ENCODE results near the gene GNB4. TPM values are rescaled to one million over a fixed set of nuclear protein-coding genes. Genes with fewer than 3 reads are reported as not detected.
A peak's percentile ranks its signal among the peaks of the same experiment; 100 is the strongest.

Gene GNB4
- total RNA-seq, 1 donor from 2014 or later: 66.9 TPM

DNA sequence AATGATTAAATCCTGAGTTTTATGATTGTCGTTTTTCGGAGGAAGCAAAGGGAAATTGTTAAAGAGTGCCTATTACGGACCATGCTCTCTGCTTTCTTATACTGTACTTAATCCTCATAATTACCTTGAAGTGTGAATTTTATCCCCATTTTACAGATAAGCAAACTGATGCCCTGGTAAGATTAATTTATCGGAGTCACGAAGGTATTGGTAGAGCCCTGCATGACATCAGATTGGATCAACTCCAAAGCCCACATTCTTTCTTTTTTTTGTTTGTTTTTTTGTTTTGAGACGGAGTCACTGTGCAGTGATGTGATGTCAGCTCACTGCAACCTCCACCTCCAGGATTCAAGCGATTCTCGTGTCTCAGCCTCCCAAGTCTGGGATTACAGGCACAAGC is 1.6 kb upstream of the GNB4 start:
- Mint-ChIP-seq H3K9me3 (ENCODE audit: unreplicated experiment) (no peaks in the 10 kb centered on the region), H3K27ac (ENCODE audit: unreplicated experiment) (peak overlapping the region; percentile 26), H3K4me3 (ENCODE audit: unreplicated experiment) (no peak overlapping the region), H3K4me1 (ENCODE audit: unreplicated experiment) (peaks cover 35% of the 10 kb centered on the region), H3K36me3 (ENCODE audit: low read depth, unreplicated experiment) (peaks cover 8% of the 10 kb centered on the region), H3K27me3 (ENCODE audit: unreplicated experiment) (no peaks in the 10 kb centered on the region)
- no peak for DNase-seq (ENCODE audit: low spot score)
- TF ChIP-seq, protein P1, sequence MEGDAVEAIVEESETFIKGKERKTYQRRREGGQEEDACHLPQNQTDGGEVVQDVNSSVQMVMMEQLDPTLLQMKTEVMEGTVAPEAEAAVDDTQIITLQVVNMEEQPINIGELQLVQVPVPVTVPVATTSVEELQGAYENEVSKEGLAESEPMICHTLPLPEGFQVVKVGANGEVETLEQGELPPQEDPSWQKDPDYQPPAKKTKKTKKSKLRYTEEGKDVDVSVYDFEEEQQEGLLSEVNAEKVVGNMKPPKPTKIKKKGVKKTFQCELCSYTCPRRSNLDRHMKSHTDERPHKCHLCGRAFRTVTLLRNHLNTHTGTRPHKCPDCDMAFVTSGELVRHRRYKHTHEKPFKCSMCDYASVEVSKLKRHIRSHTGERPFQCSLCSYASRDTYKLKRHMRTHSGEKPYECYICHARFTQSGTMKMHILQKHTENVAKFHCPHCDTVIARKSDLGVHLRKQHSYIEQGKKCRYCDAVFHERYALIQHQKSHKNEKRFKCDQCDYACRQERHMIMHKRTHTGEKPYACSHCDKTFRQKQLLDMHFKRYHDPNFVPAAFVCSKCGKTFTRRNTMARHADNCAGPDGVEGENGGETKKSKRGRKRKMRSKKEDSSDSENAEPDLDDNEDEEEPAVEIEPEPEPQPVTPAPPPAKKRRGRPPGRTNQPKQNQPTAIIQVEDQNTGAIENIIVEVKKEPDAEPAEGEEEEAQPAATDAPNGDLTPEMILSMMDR (IDR thresholded peaks at IDR 0.05; ENCODE audit: unreplicated experiment): no peak

DNA sequence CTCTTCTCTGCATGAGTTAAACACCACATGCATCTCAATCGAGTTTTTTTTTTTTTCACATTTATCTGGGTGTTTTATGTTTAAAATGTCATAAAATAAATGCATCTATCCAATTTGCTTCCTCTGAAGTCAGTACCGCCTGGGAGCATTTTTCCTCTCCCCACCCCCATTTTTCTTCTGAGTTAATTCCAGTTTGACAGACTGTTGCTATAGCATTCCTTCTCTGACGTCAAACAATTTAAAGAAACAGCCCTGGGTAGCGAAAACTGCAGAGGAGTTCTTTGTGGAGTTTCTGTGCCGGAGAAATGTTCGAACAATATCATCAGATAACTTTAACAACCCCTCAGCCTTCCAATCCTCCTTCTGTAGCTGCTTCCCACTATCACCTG is 900 bp upstream of the GNB4 start:
- H3K9me3 Mint-ChIP-seq (ENCODE audit: unreplicated experiment): no peaks in the 10 kb centered on the region
- peaks cover 8% of the 10 kb centered on the region for H3K36me3 Mint-ChIP-seq (ENCODE audit: low read depth, unreplicated experiment)
- TF ChIP-seq, protein P1 (IDR thresholded peaks at IDR 0.05; ENCODE audit: unreplicated experiment): no peak
- peak overlapping the region; percentile 92 for H3K4me3 Mint-ChIP-seq (ENCODE audit: unreplicated experiment)
- peaks cover 37% of the 10 kb centered on the region for H3K4me1 Mint-ChIP-seq (ENCODE audit: unreplicated experiment)
- no peak for DNase-seq (ENCODE audit: low spot score)
- peak overlapping the region; percentile 91 for H3K27ac Mint-ChIP-seq (ENCODE audit: unreplicated experiment)
- no peaks in the 10 kb centered on the region for H3K27me3 Mint-ChIP-seq (ENCODE audit: unreplicated experiment)

GRCh38 chr3:179450901-179451264 is 387 bp downstream of the GNB4 start:
- peak; percentile 26 for DNase-seq (ENCODE audit: low spot score)
- TF ChIP-seq, protein P1 (IDR thresholded peaks at IDR 0.05; ENCODE audit: unreplicated experiment): no peak
- Mint-ChIP-seq H3K4me3 (ENCODE audit: unreplicated experiment) (peak overlapping the region; percentile 97), H3K27me3 (ENCODE audit: unreplicated experiment) (no peaks in the 10 kb centered on the region), H3K36me3 (ENCODE audit: low read depth, unreplicated experiment) (peaks cover 13% of the 10 kb centered on the region), H3K9me3 (ENCODE audit: unreplicated experiment) (no peaks in the 10 kb centered on the region), H3K27ac (ENCODE audit: unreplicated experiment) (peak overlapping the region; percentile 91), H3K4me1 (ENCODE audit: unreplicated experiment) (peaks cover 36% of the 10 kb centered on the region)

GRCh38 chr3:179450261-179450701 is 989 bp downstream of the GNB4 start:
- H3K9me3 Mint-ChIP-seq (ENCODE audit: unreplicated experiment): no peaks in the 10 kb centered on the region
- H3K27ac Mint-ChIP-seq (ENCODE audit: unreplicated experiment): peak overlapping the region; percentile 91
- no peaks in the 10 kb centered on the region for H3K27me3 Mint-ChIP-seq (ENCODE audit: unreplicated experiment)
- peaks cover 13% of the 10 kb centered on the region for H3K36me3 Mint-ChIP-seq (ENCODE audit: low read depth, unreplicated experiment)
- H3K4me1 Mint-ChIP-seq (ENCODE audit: unreplicated experiment): peaks cover 36% of the 10 kb centered on the region
- TF ChIP-seq, protein P1 (IDR thresholded peaks at IDR 0.05; ENCODE audit: unreplicated experiment): no peak
- peak overlapping the region; percentile 97 for H3K4me3 Mint-ChIP-seq (ENCODE audit: unreplicated experiment)
- no peak for DNase-seq (ENCODE audit: low spot score)

GRCh38 chr3:179449636-179450035 is 1.6 kb downstream of the GNB4 start:
- TF ChIP-seq, protein P1 (IDR thresholded peaks at IDR 0.05; ENCODE audit: unreplicated experiment): no peak
- H3K4me1 Mint-ChIP-seq (ENCODE audit: unreplicated experiment): peaks cover 36% of the 10 kb centered on the region
- peak overlapping the region; percentile 97 for H3K4me3 Mint-ChIP-seq (ENCODE audit: unreplicated experiment)
- H3K27ac Mint-ChIP-seq (ENCODE audit: unreplicated experiment): peak overlapping the region; percentile 91
- no peaks in the 10 kb centered on the region for H3K27me3 Mint-ChIP-seq (ENCODE audit: unreplicated experiment)
- H3K36me3 Mint-ChIP-seq (ENCODE audit: low read depth, unreplicated experiment): peaks cover 13% of the 10 kb centered on the region
- no peaks in the 10 kb centered on the region for H3K9me3 Mint-ChIP-seq (ENCODE audit: unreplicated experiment)
- no peak for DNase-seq (ENCODE audit: low spot score)
